ENCODE results near the gene NSL1. TPM values are rescaled to one million over a fixed set of nuclear protein-coding genes. Genes with fewer than 3 reads are reported as not detected.
"Not testable (repeated sequence)": the region's sequence is repeated elsewhere in the genome, so short reads cannot be mapped to it uniquely, and the experiment has no call there.

NSL1 gene
- total and polyA plus RNA-seq, 2 donors (not counting 1 experiment from before 2014, with no cell fraction given): 21.4 to 24.4 TPM

- Histone ChIP-seq H3K36me3 (ENCODE audit: control insufficient read depth, insufficient read depth, low read length) (no peaks in the 10 kb centered on the region), H3K4me2 (ENCODE audit: extremely low read depth, insufficient read depth, low read length) (no peak overlapping the region), H3K4me1 (ENCODE audit: control insufficient read depth, extremely low read depth, insufficient read depth, low read length) (no peaks in the 10 kb centered on the region), H3K79me2 (ENCODE audit: control insufficient read depth, insufficient read depth, low read length) (no peaks in the 10 kb centered on the region), H3K27ac (ENCODE audit: insufficient read depth, low read length) (peak overlapping the region; percentile 54), H3K27me3 (ENCODE audit: control insufficient read depth, insufficient read depth, low read length) (no peaks in the 10 kb centered on the region), H3K9ac (ENCODE audit: insufficient read depth, low read length) (no peak overlapping the region), H3K4me3 (replicated peaks in 1 of 4; ENCODE audit: control extremely low read depth in 1 of 4, insufficient read depth in 1 of 4, low read depth in 3 of 4, low read length in 4 of 4) (no peak overlapping the region), H4K20me1 (ENCODE audit: control insufficient read depth, extremely low read depth, insufficient read depth, low read length) (no peaks in the 10 kb centered on the region), H2AFZ (ENCODE audit: low read length) (no peak overlapping the region), H3K9me3 (ENCODE audit: control insufficient read depth, insufficient read depth, low read depth, low read length) (no peaks in the 10 kb centered on the region)
- TF ChIP-seq, protein P1, sequence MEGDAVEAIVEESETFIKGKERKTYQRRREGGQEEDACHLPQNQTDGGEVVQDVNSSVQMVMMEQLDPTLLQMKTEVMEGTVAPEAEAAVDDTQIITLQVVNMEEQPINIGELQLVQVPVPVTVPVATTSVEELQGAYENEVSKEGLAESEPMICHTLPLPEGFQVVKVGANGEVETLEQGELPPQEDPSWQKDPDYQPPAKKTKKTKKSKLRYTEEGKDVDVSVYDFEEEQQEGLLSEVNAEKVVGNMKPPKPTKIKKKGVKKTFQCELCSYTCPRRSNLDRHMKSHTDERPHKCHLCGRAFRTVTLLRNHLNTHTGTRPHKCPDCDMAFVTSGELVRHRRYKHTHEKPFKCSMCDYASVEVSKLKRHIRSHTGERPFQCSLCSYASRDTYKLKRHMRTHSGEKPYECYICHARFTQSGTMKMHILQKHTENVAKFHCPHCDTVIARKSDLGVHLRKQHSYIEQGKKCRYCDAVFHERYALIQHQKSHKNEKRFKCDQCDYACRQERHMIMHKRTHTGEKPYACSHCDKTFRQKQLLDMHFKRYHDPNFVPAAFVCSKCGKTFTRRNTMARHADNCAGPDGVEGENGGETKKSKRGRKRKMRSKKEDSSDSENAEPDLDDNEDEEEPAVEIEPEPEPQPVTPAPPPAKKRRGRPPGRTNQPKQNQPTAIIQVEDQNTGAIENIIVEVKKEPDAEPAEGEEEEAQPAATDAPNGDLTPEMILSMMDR (conservative IDR thresholded peaks at IDR 0.05 in 1 of 2, IDR thresholded peaks at IDR 0.05 in 1 of 2; ENCODE audit: low read depth in 1 of 2, low read length in 2 of 2): no peak
- TF ChIP-seq EZH2 (IDR thresholded peaks at IDR 0.05; ENCODE audit: low read length, missing control alignments): no peak
- peak in 1 of 2 donors; percentile 93 for DNase-seq (ENCODE audit: low read depth in 2 of 2)
Measured at GRCh38 chr1:212712451-212713303, 78.9 kb downstream of the NSL1 start.

GRCh38 chr1:212711974-212712373 lies 79.6 kb downstream of the NSL1 start:
- not testable (repeated sequence) for H3K9me3 ChIP-seq (ENCODE audit: control insufficient read depth, insufficient read depth, low read depth, low read length); H3K79me2 ChIP-seq (ENCODE audit: control insufficient read depth, insufficient read depth, low read length); DNase-seq (ENCODE audit: low read depth in 2 of 2); H2AFZ ChIP-seq (ENCODE audit: low read length); H3K4me1 ChIP-seq (ENCODE audit: control insufficient read depth, extremely low read depth, insufficient read depth, low read length); H3K9ac ChIP-seq (ENCODE audit: insufficient read depth, low read length); H3K36me3 ChIP-seq (ENCODE audit: control insufficient read depth, insufficient read depth, low read length); H3K4me3 ChIP-seq (replicated peaks in 1 of 4; ENCODE audit: control extremely low read depth in 1 of 4, insufficient read depth in 1 of 4, low read depth in 3 of 4, low read length in 4 of 4); H3K27me3 ChIP-seq (ENCODE audit: control insufficient read depth, insufficient read depth, low read length); H3K4me2 ChIP-seq (ENCODE audit: extremely low read depth, insufficient read depth, low read length); H4K20me1 ChIP-seq (ENCODE audit: control insufficient read depth, extremely low read depth, insufficient read depth, low read length)
- peak overlapping the region; percentile 54 for H3K27ac ChIP-seq (ENCODE audit: insufficient read depth, low read length)

DNA sequence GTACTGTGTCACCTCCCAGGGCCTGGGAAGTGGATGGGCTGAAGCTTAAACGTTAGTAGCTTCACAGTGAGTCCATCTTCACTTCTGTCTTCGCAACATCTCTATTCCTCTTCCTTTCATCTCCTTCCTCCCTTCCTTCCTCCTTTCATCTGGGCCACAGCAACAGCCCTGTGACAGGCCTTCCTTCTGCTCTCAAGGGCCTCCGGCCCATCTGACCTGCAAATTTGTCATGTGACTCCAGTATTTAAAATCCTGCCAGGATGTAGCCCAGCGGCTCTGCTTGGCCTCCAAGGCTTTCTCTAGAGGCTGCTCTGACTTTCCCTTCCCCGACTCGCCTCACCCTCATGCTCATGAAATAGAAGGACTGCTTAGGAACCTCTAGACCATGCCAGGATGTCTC lies 81.0 kb downstream of the NSL1 start:
- Histone ChIP-seq H3K36me3 (ENCODE audit: control insufficient read depth, insufficient read depth, low read length) (no peaks in the 10 kb centered on the region), H3K79me2 (ENCODE audit: control insufficient read depth, insufficient read depth, low read length) (no peaks in the 10 kb centered on the region), H2AFZ (ENCODE audit: low read length) (no peak overlapping the region), H3K4me3 (replicated peaks in 1 of 4; ENCODE audit: control extremely low read depth in 1 of 4, insufficient read depth in 1 of 4, low read depth in 3 of 4, low read length in 4 of 4) (no peak overlapping the region), H3K4me1 (ENCODE audit: control insufficient read depth, extremely low read depth, insufficient read depth, low read length) (no peaks in the 10 kb centered on the region), H3K9ac (ENCODE audit: insufficient read depth, low read length) (no peak overlapping the region), H3K27ac (ENCODE audit: insufficient read depth, low read length) (no peak overlapping the region), H3K9me3 (ENCODE audit: control insufficient read depth, insufficient read depth, low read depth, low read length) (no peaks in the 10 kb centered on the region), H3K27me3 (ENCODE audit: control insufficient read depth, insufficient read depth, low read length) (no peaks in the 10 kb centered on the region), H3K4me2 (ENCODE audit: extremely low read depth, insufficient read depth, low read length) (no peak overlapping the region), H4K20me1 (ENCODE audit: control insufficient read depth, extremely low read depth, insufficient read depth, low read length) (no peaks in the 10 kb centered on the region)
- no peak for DNase-seq (ENCODE audit: low read depth in 2 of 2)
- TF ChIP-seq, protein P1 (conservative IDR thresholded peaks at IDR 0.05 in 1 of 2, IDR thresholded peaks at IDR 0.05 in 1 of 2; ENCODE audit: low read depth in 1 of 2, low read length in 2 of 2): no peak
- no peak for TF ChIP-seq EZH2 (IDR thresholded peaks at IDR 0.05; ENCODE audit: low read length, missing control alignments)

All from fibroblast of lung (primary cell).